Right lobe of liver (tissue), 6 donors: ENCODE results near the gene AFF2. TPM values are rescaled to one million over a fixed set of nuclear protein-coding genes. Genes with fewer than 3 reads are reported as not detected.

Source experiments
- ATAC-seq, 4 donors: fragments of 200-7000 bp; cut with Tn5 transposase; one replicate each; pipeline ENCODE4 v1.9.1; 2020; ENCODE audit warnings: mild to moderate bottlenecking in 4 of 4, moderate library complexity in 4 of 4
- DNase-seq, 3 donors: peaks; one replicate each; pipeline ENCODE4 v3.0.0-alpha.2; 2020
- H3K27ac ChIP-seq, 3 donors: fragments of 200-600 bp; one replicate each; pipeline ENCODE4 v1.8.0; 2022
- H3K27me3 ChIP-seq, 2 donors: fragments of 200-600 bp; one replicate each; pipeline ENCODE4 v1.8.0; 2022
- H3K36me3 ChIP-seq, 4 donors: fragments of 200-600 bp; sonication (generic) in 1 of 4; one replicate each; pipeline versions ENCODE4 v1.5.1 to v1.8.0; 2017 to 2022; ENCODE audit warnings: control low read depth in 1 of 4
- H3K4me1 ChIP-seq, 4 donors: fragments of 200-600 bp; sonication (generic) in 1 of 4; one replicate each; pipeline versions ENCODE4 v1.5.1 to v1.8.0; 2017 to 2022; ENCODE audit warnings: control low read depth in 1 of 4
- H3K4me3 ChIP-seq, 3 donors: fragments of 200-600 bp; one replicate each; pipeline ENCODE4 v1.8.0; 2022
- H3K9me3 ChIP-seq, 4 donors: fragments of 200-600 bp; sonication (generic) in 1 of 4; one replicate each; pipeline versions ENCODE4 v1.5.1 to v1.8.0; 2017 to 2022; ENCODE audit warnings: control low read depth in 1 of 4
- CTCF ChIP-seq, 4 donors: fragments of 200-600 bp in 3 of 4; fragments of 450-650 bp in 1 of 4; IDR thresholded peaks; one replicate each; pipeline versions ENCODE4 v1.5.1 to v1.8.0; 2016 to 2022; ENCODE audit warnings: antibody characterized with exemption in 4 of 4, mild to moderate bottlenecking in 2 of 4
- POLR2A ChIP-seq: fragments of 450-650 bp; IDR thresholded peaks from one replicate; pipeline ENCODE4 v1.6.1; 2017; ENCODE audit warnings: antibody characterized with exemption, mild to moderate bottlenecking
- WGBS: methylation state at CpG from one replicate; pipeline ENCODE4 v1.1.6; 2018; ENCODE audit warnings: low coverage, low lambda C conversion rate; ENCODE audit not compliant: insufficient coverage; ENCODE audit errors: missing lambda C conversion rate; 5-methylcytosine and 5-hydroxymethylcytosine counted together
- intact Hi-C, 2 donors: fragments of 100-400 bp; cut with DNase I; formaldehyde crosslinking; loops; one replicate each; pipeline versions ENCODE4 v1.11.2 to v1.14.1; 2022
- total RNA-seq, 6 experiments: library from RNA; depleted of rRNA in 2 of 6; stranded (reverse); fragments of >200 nt in 2 of 6; fragmentation: NEBNext Ultra II Directional in 3 of 6; extraction: Animal tissue kit (Norgen Biotek cat#: 25700) in 3 of 6; gene quantifications; one replicate each; pipeline versions ENCODE4 v1.1.0 to v1.2.4, GENCODE V29; 2016 to 2023
- donor health status: DM: no; HTN: yes; CAD: no.
- donor health status: DM: no; HTN: no; CAD: no.
- donor health status: DM: no; HTN: no; CAD: no.
- donor health status: DM: no; HTN: yes; CAD: no.
- donor health status: DM: no; HTN: yes; CAD: no.

Gene AFF2
- total RNA-seq, 6 experiments from 2014 or later = 0.06 to 1.9 (median 0.15) TPM

GRCh38 chrX:148540671-148541583 is 40.5 kb downstream of the AFF2 start:
- no peaks in the 10 kb centered on the region for H3K36me3 ChIP-seq
- no peaks in the 10 kb centered on the region for H3K4me1 ChIP-seq
- TF ChIP-seq CTCF (IDR thresholded peaks at IDR 0.05) (no peak), POLR2A (no peak)
- H3K27ac ChIP-seq = no peak overlapping the region
- no peak for ATAC-seq
- DNase-seq = no peak
- H3K27me3 ChIP-seq = no peaks in the 10 kb centered on the region
- intact Hi-C loops = no loop called here
- no peak overlapping the region for H3K4me3 ChIP-seq
- no peaks in the 10 kb centered on the region for H3K9me3 ChIP-seq
- whole genome bisulfite sequencing = 40% methylated on average over 8 of the region's 10 CpGs

GRCh38 chrX:148541584-148541940 is 41.1 kb downstream of the AFF2 start:
- no peaks in the 10 kb centered on the region for H3K36me3 ChIP-seq
- no peaks in the 10 kb centered on the region for H3K4me1 ChIP-seq
- TF ChIP-seq POLR2A = no peak
- H3K9me3 ChIP-seq = no peaks in the 10 kb centered on the region
- DNase-seq = no peak
- no peak for ATAC-seq
- no peak overlapping the region for H3K27ac ChIP-seq
- no peaks in the 10 kb centered on the region for H3K27me3 ChIP-seq
- no peak overlapping the region for H3K4me3 ChIP-seq
- intact Hi-C loops = no loop called here

- H3K27ac ChIP-seq = no peak overlapping the region
- H3K27me3 ChIP-seq = no peaks in the 10 kb centered on the region
- no peaks in the 10 kb centered on the region for H3K4me1 ChIP-seq
- H3K9me3 ChIP-seq = no peaks in the 10 kb centered on the region
- 45% methylated on average over 5 of the region's 5 CpGs for WGBS
- intact Hi-C loops = no loop called here
- no peak overlapping the region for H3K4me3 ChIP-seq
- no peaks in the 10 kb centered on the region for H3K36me3 ChIP-seq
- ATAC-seq (no peak), DNase-seq (no peak)
- no peak for TF ChIP-seq POLR2A
- no peak for TF ChIP-seq CTCF (IDR thresholded peaks at IDR 0.05)
These were observed 42.3 kb downstream of the AFF2 start for GRCh38 chrX:148542481-148543255.

GRCh38 chrX:148552775-148553174 is 52.4 kb downstream of the AFF2 start:
- intact Hi-C loops = no loop called here
- ATAC-seq (no peak), DNase-seq (no peak)
- 20% methylated on average over 2 of the region's 2 CpGs for WGBS
- H3K27me3 ChIP-seq = no peaks in the 10 kb centered on the region
- H3K9me3 ChIP-seq = no peaks in the 10 kb centered on the region
- TF ChIP-seq CTCF (IDR thresholded peaks at IDR 0.05) (peak in 1 of 4 donors; percentile 15), POLR2A (no peak)
- no peaks in the 10 kb centered on the region for H3K36me3 ChIP-seq
- H3K4me3 ChIP-seq = no peak overlapping the region
- no peaks in the 10 kb centered on the region for H3K4me1 ChIP-seq
- no peak overlapping the region for H3K27ac ChIP-seq

- no peak for DNase-seq
- no peaks in the 10 kb centered on the region for H3K27me3 ChIP-seq
- no peak for TF ChIP-seq POLR2A
- no peak for TF ChIP-seq CTCF (IDR thresholded peaks at IDR 0.05)
- 46% methylated on average over 3 of the region's 3 CpGs for WGBS
- intact Hi-C loops = no loop called here
- H3K4me1 ChIP-seq = no peaks in the 10 kb centered on the region
- H3K4me3 ChIP-seq = no peak overlapping the region
- H3K27ac ChIP-seq = no peak overlapping the region
- ATAC-seq = no peak
- no peaks in the 10 kb centered on the region for H3K9me3 ChIP-seq
- H3K36me3 ChIP-seq = no peaks in the 10 kb centered on the region
These were observed 54.7 kb downstream of the AFF2 start for GRCh38 chrX:148555101-148555500.
